ENCODE data around the gene CYP4X1.
"Not testable (repeated sequence)": the region's sequence is repeated elsewhere in the genome, so short reads cannot be mapped to it uniquely, and the experiment has no call there.

CYP4X1 gene

DNA sequence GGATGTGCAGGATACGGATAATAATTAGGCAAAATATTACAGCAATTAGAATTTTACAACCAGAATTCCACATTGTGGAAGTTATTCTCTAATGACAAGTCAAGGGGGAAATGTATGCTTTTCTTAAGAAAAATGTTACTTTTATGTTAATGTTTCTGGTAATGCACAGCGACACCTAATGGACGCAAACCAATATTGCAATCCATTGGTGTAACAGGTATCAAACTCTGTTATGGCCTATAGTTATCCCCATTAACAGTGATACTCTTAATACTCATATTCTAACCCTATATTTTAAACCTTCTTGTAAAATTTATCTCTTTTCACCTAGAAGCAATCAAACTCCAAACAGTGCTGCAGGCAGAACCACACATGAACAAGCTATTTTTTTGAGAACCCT, 65.9 kb downstream of the CYP4X1 start:
- not testable (repeated sequence) for DNase-seq

DNA sequence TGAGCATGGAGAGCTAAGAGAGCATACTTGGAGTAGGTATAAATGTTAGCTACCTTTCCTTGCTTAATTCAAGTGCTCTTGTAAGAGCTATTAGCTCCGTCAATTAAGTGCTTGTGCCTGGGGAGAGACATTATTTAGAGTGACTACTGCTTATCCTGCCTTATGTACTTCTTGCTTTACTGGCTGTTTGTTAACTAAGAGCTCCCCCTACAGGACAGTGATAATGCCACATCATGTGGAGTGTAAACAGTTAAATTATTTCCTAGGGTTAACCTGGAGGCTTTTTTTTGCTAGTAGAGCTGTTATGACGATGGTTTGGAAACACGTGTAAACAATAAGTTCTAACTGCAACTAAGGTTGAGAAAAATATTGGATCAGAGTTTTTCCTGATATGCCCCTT, 68.0 kb downstream of the CYP4X1 start:
- not testable (repeated sequence) for DNase-seq

Data from NCI-H524 treated with DMSO at 0.1 percent for 48 hours (cell line).